ENCODE data around the gene RAP1GAP.

Gene RAP1GAP

GRCh38 chr1:21655259-21655658 lies 13.9 kb downstream of the RAP1GAP start:
- TF ChIP-seq CTCF (IDR thresholded peaks at IDR 0.05; ENCODE audit: low read depth, low read length, missing control alignments): no peak
- no peak overlapping the region for H3K4me3 ChIP-seq (ENCODE audit: low read depth, low read length)
- DNase-seq (ENCODE audit: low read depth): no peak

DNA sequence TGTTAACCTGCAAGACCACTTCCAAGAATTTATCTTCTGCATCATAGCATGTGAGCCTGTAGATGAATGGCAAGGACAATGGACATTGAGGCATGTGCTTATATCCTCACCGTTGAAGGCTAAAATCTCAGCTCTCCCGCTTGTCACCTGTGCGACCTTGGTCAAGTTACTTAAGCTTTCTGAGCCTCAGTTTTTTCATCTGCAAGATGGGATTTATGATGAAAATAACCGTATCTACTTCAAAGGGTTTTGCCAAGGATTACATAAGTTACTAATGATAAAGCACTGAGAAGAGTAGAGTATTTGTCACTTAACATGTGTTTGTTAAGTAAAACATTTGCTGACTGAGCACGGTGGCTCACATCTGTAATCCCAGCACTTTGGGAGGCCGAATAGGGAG lies 14.9 kb downstream of the RAP1GAP start:
- no peak for DNase-seq (ENCODE audit: low read depth)
- no peak for TF ChIP-seq CTCF (IDR thresholded peaks at IDR 0.05; ENCODE audit: low read depth, low read length, missing control alignments)
- no peak overlapping the region for H3K4me3 ChIP-seq (ENCODE audit: low read depth, low read length)

DNA sequence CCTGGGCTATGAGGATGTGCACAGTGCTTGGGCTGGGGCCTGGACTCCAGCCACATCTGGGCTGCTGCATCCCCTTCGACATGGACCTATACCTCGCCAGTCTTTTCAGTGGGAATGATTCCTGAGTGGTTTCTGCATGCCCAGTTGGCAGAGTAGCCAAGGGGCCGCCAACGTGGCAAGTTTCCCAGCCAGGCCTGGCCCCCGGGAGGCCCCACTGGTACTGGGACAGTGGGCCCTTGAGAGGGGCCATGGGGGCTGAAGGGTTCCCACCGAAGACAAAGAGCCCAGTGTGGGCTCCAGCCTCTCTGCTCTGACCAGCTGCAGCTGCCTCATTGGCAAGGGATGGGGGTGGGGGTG lies 15.4 kb downstream of the RAP1GAP start:
- DNase-seq (ENCODE audit: low read depth): no peak
- no peak overlapping the region for H3K4me3 ChIP-seq (ENCODE audit: low read depth, low read length)
- no peak for TF ChIP-seq CTCF (IDR thresholded peaks at IDR 0.05; ENCODE audit: low read depth, low read length, missing control alignments)

DNA sequence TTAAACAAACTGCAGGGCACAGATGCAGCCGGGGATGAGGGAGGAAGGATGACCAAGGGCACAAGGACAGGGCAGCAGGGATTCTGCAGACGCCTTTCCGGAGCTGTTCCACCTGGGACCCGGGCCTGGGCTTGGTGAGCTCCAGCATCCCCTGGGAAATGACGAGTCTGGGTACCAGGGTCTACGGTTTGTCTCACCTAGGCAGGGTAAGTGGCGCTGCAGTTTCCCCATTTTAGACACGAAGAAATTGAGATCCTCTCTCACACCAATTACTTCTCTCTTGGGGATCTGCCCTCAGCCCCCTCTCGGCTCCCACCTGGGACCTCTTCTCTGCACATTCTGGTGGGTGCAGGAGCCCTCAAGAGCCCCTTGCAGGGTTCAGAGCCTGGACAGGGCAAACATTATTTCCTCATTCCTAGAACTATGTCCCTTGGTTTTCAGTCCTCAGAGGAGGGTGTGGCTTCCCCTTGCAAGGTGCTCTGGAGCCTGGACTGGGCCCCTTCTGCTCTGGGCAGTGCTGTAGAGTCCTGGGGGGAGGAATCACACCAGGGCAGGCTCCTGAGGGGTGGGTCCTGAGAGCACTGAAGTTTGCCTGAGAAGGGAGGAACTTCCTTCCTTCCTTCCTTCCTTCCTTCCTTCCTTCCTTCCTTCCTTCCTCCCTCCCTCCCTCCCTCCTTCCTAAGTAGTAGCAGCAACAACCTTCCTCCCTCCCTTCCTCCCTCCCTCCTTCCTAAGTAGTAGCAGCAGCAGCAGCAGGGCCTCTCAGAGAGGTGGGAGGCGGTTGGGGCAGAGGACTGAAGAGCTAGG lies 16.0 kb downstream of the RAP1GAP start:
- no peak overlapping the region for H3K4me3 ChIP-seq (ENCODE audit: low read depth, low read length)
- no peak for DNase-seq (ENCODE audit: low read depth)
- TF ChIP-seq CTCF (IDR thresholded peaks at IDR 0.05; ENCODE audit: low read depth, low read length, missing control alignments): no peak

DNA sequence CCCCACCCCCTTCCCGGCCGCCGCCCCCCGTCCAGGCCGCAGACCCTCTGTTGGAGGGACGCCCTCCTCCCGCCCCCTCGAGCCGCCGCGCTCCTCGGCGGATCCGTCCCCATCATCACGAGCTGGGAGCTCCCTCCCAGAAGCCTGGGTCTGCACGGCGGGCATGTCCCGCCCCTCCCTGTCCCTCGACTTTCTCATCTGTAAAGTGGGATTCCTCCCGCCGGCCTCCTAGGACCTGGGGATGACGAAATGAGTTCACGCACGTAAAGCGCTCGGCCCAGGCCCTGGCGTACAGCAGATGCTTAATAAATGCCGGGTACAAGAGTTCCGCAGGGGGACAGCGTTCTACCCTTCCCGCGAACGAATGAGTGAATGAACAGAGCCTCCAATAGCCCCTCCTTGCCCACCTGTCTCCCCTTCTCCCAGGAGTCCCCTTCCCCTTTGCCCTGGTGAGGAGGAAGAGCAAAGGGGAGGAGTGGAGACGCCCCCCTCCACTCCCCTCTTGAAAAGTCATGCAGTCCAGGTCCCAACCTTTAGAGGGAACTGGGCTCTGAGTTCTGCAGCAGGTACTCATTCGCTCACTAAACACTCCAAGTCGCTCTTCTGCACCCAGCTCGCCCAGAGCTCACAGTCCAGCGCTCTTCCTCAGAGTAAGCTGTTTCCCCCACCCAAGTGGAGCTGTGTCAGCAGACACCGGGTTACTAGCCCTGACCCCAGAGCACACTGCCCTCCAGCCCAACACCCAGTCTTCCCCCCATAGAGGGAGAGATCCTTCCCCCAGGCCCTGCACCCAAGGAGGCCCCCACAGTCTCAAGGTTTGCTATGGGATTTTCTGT lies 16.8 kb downstream of the RAP1GAP start:
- no peak for TF ChIP-seq CTCF (IDR thresholded peaks at IDR 0.05; ENCODE audit: low read depth, low read length, missing control alignments)
- DNase-seq (ENCODE audit: low read depth): no peak
- H3K4me3 ChIP-seq (ENCODE audit: low read depth, low read length): no peak overlapping the region

DNA sequence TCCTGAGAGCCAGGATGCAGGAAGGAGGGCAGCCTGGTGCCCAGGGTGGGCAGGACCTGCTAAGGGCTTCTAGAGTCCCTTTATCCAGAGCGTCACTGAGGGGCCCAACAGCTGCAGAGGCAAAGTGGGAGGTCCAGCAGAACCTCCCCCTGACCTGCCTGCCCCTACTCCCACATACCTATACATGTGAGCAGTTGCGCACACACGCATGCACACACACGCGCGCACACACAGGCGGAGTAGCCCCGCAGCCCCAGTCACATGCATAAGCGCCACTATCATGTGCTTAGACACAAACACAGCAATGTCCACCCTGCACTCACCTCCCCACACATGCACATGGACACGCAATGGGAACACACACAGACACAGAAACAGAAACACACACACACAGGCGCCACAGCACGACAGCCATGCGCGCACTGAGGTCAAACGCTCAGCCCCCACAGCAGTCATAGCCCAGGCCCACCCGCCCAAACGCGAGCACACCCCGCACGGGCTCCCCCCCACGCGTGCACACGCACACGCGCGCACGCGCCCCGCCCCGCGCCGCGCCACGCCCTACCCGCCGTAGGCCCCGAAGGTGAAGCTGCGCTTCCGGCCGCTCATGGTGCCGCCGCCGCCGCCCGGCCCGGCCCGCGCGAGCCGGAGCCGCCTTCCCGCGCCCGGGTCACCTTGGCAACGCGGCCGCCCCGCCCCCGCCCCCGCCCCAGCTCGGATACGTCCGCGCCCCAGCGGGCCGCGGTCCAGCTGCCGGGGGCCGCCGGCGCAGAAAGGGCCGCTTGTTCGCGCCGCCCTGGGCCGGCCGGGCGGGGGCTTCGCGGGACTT lies 17.7 kb downstream of the RAP1GAP start:
- no peak for TF ChIP-seq CTCF (IDR thresholded peaks at IDR 0.05; ENCODE audit: low read depth, low read length, missing control alignments)

More for the DNA sequence above, 17.7 kb downstream of the RAP1GAP start:
- DNase-seq (ENCODE audit: low read depth): no peak
- peak overlapping the region; percentile 17 for H3K4me3 ChIP-seq (ENCODE audit: low read depth, low read length)
